HG03342 (cell line): ENCODE measurements around the gene PTK6.

Source experiments
- ATAC-seq: cut with Tn5 transposase; IDR thresholded peaks from one replicate; pipeline ENCODE4 v1.9.1; 2021; ENCODE audit warnings: mild to moderate bottlenecking, moderate library complexity; ENCODE audit not compliant: unreplicated experiment

Gene PTK6

DNA sequence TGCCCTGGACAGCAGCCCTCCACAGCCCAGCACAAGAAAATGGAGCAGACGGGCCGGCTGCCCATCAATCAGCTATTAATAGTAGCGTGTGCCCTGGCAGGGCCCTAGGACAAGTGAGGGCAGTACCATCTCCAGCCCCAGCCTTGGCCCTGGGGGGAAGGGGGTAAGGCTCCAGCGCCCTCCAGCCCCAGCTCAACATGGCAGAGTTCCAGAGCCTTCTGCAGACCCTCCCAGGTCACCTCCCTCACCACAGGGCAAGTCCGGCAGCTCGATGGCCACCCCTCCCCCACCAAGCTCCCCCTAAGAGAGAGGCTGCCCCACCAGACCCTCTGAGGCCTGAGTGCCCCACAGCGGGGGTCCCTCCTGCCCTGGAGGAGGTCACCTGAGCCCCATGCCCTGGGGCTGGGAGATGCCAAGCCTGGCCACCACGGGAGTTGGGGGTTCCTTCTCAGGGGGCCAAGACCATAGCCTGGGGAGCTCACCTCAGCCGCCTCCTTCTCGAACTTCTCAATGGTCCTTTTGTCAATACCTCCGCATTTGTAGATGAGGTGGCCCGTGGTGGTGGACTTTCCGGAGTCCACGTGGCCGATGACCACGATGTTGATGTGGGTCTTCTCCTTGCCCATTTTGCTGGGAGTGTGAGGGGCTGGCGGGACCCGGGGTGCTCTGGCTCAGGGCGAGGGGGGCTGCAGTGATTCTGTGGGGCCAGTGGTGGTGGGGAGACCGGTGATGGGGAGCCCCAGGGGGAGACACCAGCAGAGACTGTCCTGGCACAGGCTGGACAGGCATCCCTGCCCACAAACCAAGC lies 39.8 kb downstream of the PTK6 start:
- no peak for ATAC-seq

DNA sequence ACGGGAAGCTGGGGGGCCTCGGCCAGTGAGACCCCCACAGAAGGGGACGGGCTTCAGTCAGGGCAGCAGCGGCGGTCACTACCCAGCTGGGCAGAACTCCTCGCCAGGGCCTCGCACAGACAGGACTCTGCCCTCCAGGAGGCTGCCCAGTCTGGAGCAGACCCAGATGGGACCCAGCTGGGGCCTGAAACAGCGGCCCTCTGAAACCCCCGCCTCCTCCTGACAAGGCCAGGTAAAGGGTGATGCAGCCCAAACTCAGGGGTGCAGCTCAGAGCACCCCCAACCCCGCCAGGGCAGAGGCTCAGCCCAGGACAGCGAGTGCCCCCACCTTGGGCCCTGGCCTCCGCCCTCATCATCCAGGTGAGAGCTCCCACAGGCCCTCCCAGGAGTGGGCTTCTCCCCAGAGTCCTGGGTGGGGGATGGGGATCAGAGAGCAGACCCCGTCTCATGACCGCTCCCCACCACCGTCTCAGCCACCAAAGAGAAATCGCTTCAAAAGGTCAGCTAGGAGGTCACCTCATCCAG lies 40.5 kb downstream of the PTK6 start:
- no peak for ATAC-seq

DNA sequence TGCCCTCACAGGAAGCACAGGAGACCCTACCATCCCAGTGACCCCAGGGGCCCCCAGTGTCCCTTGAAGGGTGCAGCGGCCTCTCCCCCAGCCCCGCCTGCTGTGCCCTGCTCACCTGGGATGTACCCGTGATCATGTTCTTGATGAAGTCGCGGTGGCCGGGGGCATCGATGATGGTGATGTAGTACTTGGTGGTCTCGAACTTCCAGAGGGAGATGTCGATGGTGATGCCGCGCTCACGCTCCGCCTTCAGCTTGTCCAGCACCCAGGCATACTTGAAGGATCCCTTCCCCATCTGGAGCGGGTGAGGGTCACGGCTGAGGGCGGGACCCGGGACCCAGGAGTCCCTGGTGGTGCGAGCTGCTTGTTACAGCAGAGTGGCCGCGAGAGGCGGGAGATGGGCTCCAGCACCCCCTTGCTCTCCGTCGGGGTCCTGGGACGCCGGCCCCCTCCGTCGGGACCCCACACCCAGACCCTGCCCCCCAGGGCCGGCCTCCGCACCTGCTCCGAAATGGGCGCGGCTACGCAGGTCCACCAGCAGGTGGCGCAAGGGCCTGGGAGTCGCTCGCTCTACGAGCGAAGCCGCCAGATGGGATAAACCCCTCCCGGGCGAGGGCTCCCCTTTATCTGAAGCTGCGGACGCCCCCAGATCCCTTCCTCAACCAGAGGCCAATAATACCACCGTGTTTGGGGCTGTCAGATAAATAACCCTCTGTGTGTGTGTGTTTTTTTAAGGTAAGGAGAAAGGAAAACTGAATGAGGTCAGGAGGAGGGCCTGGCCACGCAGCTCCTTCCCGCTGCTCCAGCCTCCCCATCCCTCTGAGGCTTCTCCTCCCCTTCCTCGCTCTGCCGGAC lies 41.2 kb downstream of the PTK6 start:
- ATAC-seq = no peak

GRCh38 chr20:63495167-63495720 lies 41.9 kb downstream of the PTK6 start:
- ATAC-seq = no peak

DNA sequence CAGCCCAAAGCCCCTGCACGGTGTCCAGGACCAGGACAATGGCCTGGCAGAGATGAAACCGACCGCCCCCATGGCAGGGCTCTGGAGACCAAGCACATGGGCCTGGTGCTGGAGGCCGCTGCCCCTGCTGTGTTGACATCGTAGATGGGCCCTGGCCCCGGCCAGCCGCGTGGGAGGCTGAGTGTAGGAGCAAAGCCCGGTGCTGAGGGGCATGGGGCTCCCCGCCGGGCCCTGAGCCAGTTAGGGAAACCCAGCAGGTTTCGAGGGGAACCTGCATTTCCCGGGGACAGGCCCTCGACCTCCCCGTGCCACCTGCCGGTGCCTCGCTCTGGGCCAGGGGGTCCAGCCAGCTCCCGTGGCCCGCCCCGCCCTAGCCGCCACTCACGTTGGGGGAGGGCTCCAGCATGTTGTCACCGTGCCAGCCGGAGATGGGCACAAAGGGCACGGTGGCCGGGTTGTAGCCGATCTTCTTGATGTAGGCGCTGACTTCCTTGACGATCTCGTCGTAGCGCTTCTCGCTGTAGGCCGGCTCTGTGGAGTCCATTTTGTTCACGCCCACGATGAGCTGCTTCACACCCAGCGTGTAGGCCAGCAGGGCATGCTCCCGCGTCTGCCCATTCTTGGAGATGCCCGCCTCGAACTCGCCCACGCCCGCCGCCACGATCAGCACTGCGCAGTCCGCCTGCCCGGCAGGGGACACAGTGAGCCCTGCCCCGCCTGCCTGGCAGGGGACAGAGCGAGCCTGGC lies 42.6 kb downstream of the PTK6 start:
- no peak for ATAC-seq

DNA sequence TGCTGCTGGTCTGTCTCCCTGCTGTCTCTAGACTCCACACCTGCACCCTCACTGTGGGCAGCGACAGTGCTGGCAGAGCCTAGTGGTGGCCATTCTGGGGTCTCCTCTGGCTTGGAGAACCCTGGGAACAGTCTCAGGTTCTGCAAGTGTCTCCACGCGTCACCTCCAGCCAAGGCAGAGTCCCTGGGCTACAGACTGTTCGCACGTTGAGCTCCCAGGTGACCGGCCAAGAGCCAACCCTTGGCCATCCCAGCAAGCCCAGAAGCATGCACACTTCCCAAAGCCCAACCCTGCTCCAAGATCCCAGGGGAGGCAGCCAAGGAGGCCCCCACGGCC lies 43.1 kb downstream of the PTK6 start:
- ATAC-seq = no peak

DNA sequence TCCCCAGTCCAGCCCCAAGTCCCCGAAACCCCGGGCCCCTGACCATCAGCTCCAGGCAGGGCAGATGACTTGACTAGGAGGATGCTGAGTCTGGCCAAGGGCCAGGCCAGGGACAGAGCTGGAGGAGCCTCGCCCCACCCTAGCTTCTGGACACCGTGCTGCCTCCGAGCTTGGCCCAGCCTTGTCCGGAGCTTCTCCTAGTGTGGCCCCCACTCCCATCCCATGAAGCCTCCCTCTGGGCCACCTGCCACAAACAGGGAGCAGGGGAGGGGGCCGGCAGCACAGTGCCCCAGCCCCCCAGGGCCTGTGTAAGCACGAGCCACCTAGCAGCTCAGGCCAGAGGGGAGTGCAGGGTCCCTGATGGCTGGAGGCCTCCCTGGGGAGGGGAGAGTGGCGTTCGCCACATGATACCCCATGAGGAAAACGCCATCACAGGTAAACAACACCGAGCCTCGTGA lies 43.6 kb downstream of the PTK6 start:
- ATAC-seq = no peak

DNA sequence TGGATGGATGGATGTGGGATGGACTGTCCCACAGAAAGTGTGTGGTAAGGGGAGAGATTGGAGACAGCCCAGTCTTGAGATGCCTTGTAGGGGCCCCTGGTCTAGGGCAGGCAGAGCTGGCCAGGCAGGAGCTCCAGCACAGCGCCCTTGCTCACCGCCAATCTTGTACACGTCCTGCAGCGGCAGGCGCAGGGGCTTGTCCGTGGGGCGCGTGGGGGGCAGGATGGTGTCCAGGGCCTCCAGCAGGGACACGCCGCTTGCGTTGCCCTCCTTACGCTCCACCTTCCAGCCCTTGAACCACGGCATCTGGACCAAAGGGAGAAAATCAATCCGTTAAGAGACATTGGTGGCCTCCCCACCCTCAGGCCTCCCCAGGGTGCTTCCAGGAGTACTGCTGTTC lies 44.2 kb downstream of the PTK6 start:
- no peak for ATAC-seq

- no peak for ATAC-seq
Observed at GRCh38 chr20:63492518-63492917, 44.7 kb downstream of the PTK6 start.

DNA sequence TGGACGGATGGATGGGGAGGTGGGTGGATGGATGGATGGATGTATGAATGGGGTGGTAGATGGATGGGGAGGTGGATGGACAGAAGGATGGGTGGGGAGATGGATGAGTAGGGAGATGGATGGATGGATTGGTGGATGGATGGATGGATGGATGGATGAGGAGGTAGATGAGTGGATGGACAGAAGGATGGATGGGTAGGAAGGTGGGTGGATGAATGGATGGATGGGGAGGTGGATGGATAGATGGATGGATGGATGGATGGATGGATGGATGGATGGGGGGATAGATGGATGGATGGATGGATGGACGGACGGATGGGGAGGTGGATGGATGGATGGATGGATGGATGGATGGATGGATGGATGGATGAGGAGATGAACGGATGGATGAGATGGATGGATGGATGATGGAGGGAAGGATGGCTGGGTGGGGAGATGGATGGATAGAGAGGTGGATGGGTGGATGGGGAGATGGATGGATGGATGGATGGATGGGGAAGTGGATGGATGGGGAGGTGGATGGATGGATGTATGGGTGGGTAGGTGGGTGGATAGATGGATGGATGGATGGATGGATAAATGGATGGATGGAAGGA lies 45.4 kb downstream of the PTK6 start:
- ATAC-seq = no peak

- no peak for ATAC-seq
Observed at GRCh38 chr20:63491078-63491477, 46.1 kb downstream of the PTK6 start.

DNA sequence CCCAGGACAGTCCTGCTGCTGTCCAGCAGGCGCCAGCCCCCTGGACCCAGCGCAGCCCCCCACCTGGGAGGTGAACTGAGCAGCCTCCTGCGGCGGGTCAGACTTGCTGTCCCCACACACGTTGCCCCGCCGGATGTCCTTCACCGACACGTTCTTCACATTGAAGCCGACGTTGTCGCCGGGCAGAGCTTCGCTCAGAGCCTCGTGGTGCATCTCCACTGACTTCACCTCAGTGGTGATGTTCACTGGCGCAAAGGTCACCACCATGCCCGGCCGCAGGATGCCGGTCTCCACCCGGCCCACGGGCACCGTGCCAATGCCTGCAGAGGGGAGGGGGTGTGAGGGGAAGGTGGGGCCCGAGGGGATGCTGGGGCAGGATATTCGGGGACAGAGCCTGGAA lies 46.8 kb downstream of the PTK6 start:
- no peak for ATAC-seq

- ATAC-seq = no peak
Observed at GRCh38 chr20:63488315-63489251, 48.6 kb downstream of the PTK6 start.

DNA sequence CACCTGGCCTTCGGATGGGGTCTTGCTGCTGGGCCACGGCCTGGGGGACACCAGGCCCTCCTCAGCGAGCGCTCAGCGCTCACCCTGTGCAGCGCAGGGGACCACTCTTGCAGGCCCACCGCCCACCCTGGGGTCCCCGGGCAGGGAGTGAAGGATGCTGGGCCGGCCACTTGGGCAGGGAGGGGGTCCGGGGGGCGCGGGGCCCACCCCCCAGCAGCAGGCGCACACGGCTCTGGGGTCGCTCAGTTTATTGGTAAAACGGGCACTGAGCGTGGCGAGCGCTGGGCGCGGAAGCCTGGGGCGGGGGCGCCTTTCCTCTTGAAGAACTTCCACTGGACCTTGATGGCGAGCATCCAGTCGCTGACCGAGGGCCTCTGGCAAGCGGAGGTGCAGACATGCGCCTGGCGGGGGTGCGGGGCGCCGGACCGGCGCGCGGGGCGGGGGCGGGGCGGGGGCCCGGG lies 49.4 kb downstream of the PTK6 start:
- ATAC-seq = no peak

DNA sequence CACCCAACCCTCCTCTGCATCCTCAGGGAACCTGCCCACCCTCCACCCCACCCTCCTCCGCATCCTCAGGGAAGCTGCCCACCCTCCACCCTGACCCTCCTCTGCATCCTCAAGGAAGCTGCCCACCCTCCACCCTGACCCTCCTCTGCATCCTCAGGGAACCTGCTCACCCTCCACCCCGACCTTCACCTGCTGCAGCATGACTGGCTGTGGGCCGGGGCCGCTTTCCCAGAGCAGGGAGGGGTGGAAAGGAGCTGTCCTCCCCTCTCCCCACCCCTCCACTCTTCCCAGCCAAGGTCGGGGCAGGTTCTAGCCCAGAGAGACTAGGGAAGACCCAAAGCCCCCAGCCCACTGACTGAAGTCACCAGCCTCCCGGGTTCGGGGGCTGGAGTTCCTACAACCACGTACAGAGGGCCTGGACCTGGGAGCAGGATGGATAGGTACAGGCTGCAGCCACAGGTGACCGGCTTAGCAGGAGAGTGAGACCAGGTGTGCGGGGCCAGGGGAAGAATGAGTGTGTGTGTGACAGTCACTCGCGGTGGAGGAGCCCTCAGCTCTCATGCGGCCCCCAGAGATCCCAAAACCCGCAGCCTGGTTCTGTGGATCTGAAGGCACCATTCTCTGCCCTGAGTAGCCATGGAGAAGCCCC lies 49.9 kb downstream of the PTK6 start:
- no peak for ATAC-seq

DNA sequence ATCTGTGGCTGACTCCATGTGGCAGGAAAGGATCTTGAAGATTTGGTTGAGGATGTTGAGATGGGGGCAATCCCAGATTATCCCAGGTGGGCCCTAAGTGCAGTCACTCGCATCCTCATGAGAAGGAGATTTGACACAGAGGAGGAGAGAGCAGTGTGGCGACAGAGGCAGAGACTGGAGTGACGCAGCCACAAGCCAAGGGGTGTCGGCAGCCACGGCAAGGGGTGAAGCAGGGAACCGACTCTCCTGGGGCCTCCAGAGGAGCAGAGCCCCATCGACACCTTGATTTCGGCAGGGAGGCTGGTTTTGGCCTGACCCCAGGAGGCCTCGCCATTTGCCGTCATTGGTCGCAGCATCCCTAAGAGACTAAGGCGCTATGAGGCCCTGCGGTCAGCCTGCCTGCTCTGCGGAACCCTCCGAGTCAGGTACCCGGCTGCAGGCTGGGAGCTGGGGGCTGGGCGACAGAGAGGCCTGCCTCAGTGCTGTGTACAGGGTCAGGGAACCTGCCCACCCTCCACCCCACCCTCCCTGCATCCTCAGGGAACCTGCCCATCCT lies 50.8 kb downstream of the PTK6 start:
- no peak for ATAC-seq

- ATAC-seq = no peak
Observed at GRCh38 chr20:63484651-63485403, 52.3 kb downstream of the PTK6 start.

DNA sequence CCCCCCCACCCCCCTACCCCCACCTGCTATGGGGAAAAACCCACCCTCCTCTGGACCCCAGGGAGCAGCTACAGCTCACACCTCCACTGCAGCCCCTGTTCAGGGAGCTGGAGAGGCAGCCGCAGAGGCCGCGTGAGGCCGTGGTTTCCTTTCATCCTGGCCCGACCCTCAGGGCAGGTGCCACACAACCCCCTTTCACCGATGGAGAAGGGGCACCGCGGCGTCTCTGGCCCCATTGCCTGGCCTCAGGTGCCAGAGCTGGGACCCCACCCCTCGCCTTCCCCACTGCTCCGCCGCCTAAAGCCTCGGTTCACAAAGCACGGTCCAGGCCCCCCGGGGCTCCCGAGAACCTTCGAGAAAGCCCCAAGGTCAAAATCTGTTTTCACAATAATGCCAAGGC lies 52.9 kb downstream of the PTK6 start:
- ATAC-seq = no peak
